PC-3 (cell line): ENCODE results near the gene DNAI4. TPM values are rescaled to one million over a fixed set of nuclear protein-coding genes. Genes with fewer than 3 reads are reported as not detected.
"Not testable (repeated sequence)": the region's sequence is repeated elsewhere in the genome, so short reads cannot be mapped to it uniquely, and the experiment has no call there.

Experiments used
- ATAC-seq: fragments of 200-7000 bp; cut with Tn5 transposase; 2 replicates; pipeline ENCODE4 v1.9.1; 2020; ENCODE audit warnings: mild to moderate bottlenecking, moderate library complexity
- BruUV-seq: library from RNA; stranded (reverse); fragments of 400-500 nt; replicated peaks from 2 replicates; lab custom pipeline; 2021; lab: Mats Ljungman, UMichigan
- CTCF ChIA-PET: fragments of 300-600 bp; sonication (Branson Sonifier 250); formaldehyde crosslinking; loops from one replicate; lab custom pipeline; 2022; ENCODE audit warnings: antibody characterized with exemption; lab: Charles Lee
- POLR2A ChIA-PET: fragments of 300-600 bp; sonication (Branson Sonifier 250); formaldehyde crosslinking; loops from one replicate; lab custom pipeline; 2022; ENCODE audit warnings: antibody characterized with exemption; ENCODE audit not compliant: unreplicated experiment; lab: Charles Lee
- DNase-seq: peaks from one replicate; pipeline ENCODE4 v3.0.0-alpha.2; 2015
- H2AFZ ChIP-seq: fragments of 300-600 bp; sonication (generic); 2 replicates; pipeline ENCODE4 v1.6.0; 2016; ENCODE audit warnings: antibody characterized with exemption, low read length
- H3F3A ChIP-seq: fragments of 300-600 bp; sonication (generic); one replicate; pipeline ENCODE4 v1.6.0; 2017; ENCODE audit warnings: antibody characterized with exemption, low read length, control low read depth, mild to moderate bottlenecking; ENCODE audit not compliant: unreplicated experiment
- H3K27ac ChIP-seq: fragments of 300-600 bp; sonication (generic); 2 replicates; pipeline ENCODE4 v1.5.1; 2016; ENCODE audit warnings: mild to moderate bottlenecking, low read length
- H3K27me3 ChIP-seq: fragments of 300-600 bp; sonication (generic); 2 replicates; pipeline ENCODE4 v1.6.1; 2016; ENCODE audit warnings: low read length, mixed read lengths
- H3K36me3 ChIP-seq: fragments of 300-600 bp; sonication (generic); 2 replicates; pipeline ENCODE4 v1.6.1; 2016; ENCODE audit warnings: low read depth, mixed run types, low read length, mixed read lengths
- H3K4me1 ChIP-seq: fragments of 300-600 bp; sonication (generic); 2 replicates; pipeline ENCODE4 v1.5.1; 2016; ENCODE audit warnings: low read length; ENCODE audit not compliant: insufficient read depth
- H3K4me2 ChIP-seq: fragments of 300-600 bp; sonication (generic); 2 replicates; pipeline ENCODE4 v1.6.0; 2016; ENCODE audit warnings: low read length
- H3K4me3 ChIP-seq: fragments of 300-600 bp; sonication (generic); 2 replicates; pipeline ENCODE4 v1.5.1; 2016; ENCODE audit warnings: mild to moderate bottlenecking, low read length, mixed read lengths
- H3K79me2 ChIP-seq: fragments of 300-600 bp; sonication (generic); 2 replicates; pipeline ENCODE4 v1.6.1; 2017; ENCODE audit warnings: low read length, mixed read lengths
- H3K9ac ChIP-seq: fragments of 300-600 bp; sonication (generic); 2 replicates; pipeline ENCODE4 v1.6.0; 2016; ENCODE audit warnings: mild to moderate bottlenecking, low read length
- H3K9me2 ChIP-seq: fragments of 300-600 bp; sonication (generic); replicated peaks from 2 replicates; pipeline ENCODE4 v1.6.1; 2016; ENCODE audit warnings: mixed run types, low read length, mixed read lengths
- H3K9me3 ChIP-seq: fragments of 300-600 bp; sonication (generic); 2 replicates; pipeline ENCODE4 v1.6.1; 2016; ENCODE audit warnings: low read length, mixed read lengths
- H4K20me1 ChIP-seq: fragments of 300-600 bp; sonication (generic); 2 replicates; pipeline ENCODE4 v1.6.1; 2016; ENCODE audit warnings: low read length, mixed read lengths
- EZH2 ChIP-seq: fragments of 300-600 bp; sonication (generic); IDR thresholded peaks from one replicate; pipeline ENCODE4 v1.6.1; 2017; ENCODE audit warnings: antibody characterized with exemption, mild to moderate bottlenecking, low read length; ENCODE audit not compliant: unreplicated experiment
- EZH2phosphoT487 ChIP-seq: fragments of 300-600 bp; sonication (generic); IDR thresholded peaks from 2 replicates; pipeline ENCODE4 v1.6.1; 2018; ENCODE audit warnings: mild to moderate bottlenecking, antibody characterized with exemption, low read length, borderline replicate concordance
- intact Hi-C: fragments of 100-400 bp; cut with micrococcal nuclease; formaldehyde crosslinking; loops from 2 replicates; pipeline ENCODE4 v1.9.0; 2023
- total RNA-seq: library from RNA; depleted of rRNA; stranded (reverse); fragments of >200 nt; gene quantifications from 2 replicates; pipeline ENCODE4 v1.2.3, GENCODE V29; 2014
- TF ChIP-seq, protein P1 (sequence below): fragments of 300-600 bp; sonication (generic); conservative IDR thresholded peaks from 2 replicates; pipeline ENCODE4 v1.5.1; 2017; ENCODE audit warnings: antibody characterized with exemption, low read depth, mild to moderate bottlenecking, low read length

DNAI4 gene
- total RNA-seq, 1 experiment from 2014 or later, result 1.6 TPM

DNA sequence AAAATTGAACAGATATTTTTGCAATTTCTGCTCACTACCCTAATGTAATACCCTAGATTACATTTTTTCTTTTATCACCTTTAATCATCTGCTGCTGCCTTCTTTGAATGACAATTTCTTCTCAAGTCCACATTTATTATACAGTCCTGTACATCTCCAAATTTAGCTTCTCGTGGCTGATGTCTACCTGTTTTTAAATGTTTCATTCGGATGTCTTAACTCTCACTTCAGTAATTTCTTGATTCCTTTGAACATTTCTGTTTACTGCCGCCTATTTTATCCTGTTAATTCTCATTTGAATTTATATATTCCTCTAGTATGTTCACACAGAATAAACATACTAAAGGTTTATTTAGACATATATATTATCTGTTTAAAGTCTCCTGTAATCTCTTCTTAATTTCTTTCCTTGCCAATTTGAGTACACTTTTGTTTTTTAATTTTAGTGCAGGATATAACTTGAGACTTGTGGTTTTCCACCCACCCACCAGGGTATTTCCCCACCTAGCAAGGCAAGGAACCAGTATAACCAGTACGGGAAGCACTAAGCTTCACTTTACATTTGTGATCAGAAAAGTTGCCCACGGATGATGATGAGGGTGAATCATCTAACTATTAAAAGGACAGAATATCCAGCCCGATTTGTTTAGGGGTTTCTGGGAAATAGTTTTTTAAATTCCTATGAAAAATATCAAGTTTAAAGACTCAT, 136.3 kb downstream of the DNAI4 start:
- no peak for ATAC-seq
- no peak overlapping the region for H3K4me3 ChIP-seq
- POLR2A ChIA-PET, result no interaction called here
- intact Hi-C loops, result no loop called here
- no peaks in the 10 kb centered on the region for H3K9me3 ChIP-seq
- H3K36me3 ChIP-seq, result no peaks in the 10 kb centered on the region
- DNase-seq, result peak; percentile 75
- CTCF ChIA-PET, result no interaction called here
- H3K9ac ChIP-seq, result no peak overlapping the region
- H3K27ac ChIP-seq, result no peak overlapping the region
- H3K4me1 ChIP-seq, result peaks cover 9% of the 10 kb centered on the region
- no peaks in the 10 kb centered on the region for H3F3A ChIP-seq
- H3K79me2 ChIP-seq, result no peaks in the 10 kb centered on the region
- H4K20me1 ChIP-seq, result no peaks in the 10 kb centered on the region
- H3K27me3 ChIP-seq, result no peaks in the 10 kb centered on the region
- no peak overlapping the region for H2AFZ ChIP-seq
- no peaks in the 10 kb centered on the region for H3K9me2 ChIP-seq
- TF ChIP-seq, protein P1, sequence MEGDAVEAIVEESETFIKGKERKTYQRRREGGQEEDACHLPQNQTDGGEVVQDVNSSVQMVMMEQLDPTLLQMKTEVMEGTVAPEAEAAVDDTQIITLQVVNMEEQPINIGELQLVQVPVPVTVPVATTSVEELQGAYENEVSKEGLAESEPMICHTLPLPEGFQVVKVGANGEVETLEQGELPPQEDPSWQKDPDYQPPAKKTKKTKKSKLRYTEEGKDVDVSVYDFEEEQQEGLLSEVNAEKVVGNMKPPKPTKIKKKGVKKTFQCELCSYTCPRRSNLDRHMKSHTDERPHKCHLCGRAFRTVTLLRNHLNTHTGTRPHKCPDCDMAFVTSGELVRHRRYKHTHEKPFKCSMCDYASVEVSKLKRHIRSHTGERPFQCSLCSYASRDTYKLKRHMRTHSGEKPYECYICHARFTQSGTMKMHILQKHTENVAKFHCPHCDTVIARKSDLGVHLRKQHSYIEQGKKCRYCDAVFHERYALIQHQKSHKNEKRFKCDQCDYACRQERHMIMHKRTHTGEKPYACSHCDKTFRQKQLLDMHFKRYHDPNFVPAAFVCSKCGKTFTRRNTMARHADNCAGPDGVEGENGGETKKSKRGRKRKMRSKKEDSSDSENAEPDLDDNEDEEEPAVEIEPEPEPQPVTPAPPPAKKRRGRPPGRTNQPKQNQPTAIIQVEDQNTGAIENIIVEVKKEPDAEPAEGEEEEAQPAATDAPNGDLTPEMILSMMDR, result no peak
- TF ChIP-seq EZH2 (no peak), EZH2phosphoT487 (no peak)
- H3K4me2 ChIP-seq, result peak overlapping the region; percentile 57
- no TSS peak for BruUV-seq

DNA sequence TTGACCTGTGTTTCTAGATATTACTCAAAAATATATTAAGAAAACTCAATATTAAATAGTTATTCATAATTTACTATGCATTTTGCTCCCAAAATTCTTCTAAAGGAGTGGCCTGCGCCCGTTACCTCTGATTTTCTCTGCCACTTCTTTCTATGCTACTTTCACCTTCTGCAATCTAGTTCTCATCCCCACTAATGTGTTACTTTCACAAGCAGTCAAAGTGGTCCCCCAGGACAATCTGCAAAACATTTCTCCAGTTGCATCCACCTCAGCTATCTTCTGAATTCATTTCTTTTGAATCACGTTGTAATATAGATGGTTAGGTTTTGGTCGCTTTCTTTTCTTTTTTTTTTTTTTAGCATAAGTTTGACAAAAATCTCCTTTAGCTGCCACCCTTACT, 137.0 kb downstream of the DNAI4 start:
- DNase-seq, result no peak
- H3K9me2 ChIP-seq, result no peaks in the 10 kb centered on the region
- no peak overlapping the region for H3K4me2 ChIP-seq
- no peaks in the 10 kb centered on the region for H3K9me3 ChIP-seq
- no peak overlapping the region for H3K9ac ChIP-seq
- no peaks in the 10 kb centered on the region for H3K79me2 ChIP-seq
- H2AFZ ChIP-seq, result no peak overlapping the region
- H3F3A ChIP-seq, result no peaks in the 10 kb centered on the region
- peaks cover 9% of the 10 kb centered on the region for H3K4me1 ChIP-seq
- H3K4me3 ChIP-seq, result no peak overlapping the region
- no peaks in the 10 kb centered on the region for H3K36me3 ChIP-seq
- no peaks in the 10 kb centered on the region for H3K27me3 ChIP-seq
- H4K20me1 ChIP-seq, result no peaks in the 10 kb centered on the region
- H3K27ac ChIP-seq, result no peak overlapping the region
- intact Hi-C loops, result no loop called here
- no peak for TF ChIP-seq EZH2
- TF ChIP-seq, protein P1, result no peak
- no peak for TF ChIP-seq EZH2phosphoT487
- BruUV-seq, result no TSS peak
- ChIA-PET POLR2A (no interaction called here), CTCF (no interaction called here)
- ATAC-seq, result no peak

DNA sequence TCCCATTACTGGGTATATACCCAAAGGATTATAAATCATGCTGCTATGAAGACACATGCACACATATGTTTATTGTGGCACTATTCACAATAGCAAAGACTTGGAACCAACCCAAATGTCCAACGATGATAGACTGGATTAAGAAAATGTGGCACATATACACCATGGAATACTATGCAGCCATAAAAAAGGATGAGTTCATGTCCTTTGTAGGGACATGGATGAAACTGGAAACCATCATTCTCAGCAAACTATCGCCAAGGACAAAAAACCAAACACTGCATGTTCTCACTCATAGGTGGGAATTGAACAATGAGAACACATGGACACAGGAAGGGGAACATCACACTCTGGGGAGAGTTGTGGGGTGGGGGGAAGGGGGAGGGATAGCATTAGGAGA, 138.9 kb downstream of the DNAI4 start:
- H3K27me3 ChIP-seq, CTCF ChIA-PET: not testable (repeated sequence)

More for the DNA sequence above, 138.9 kb downstream of the DNAI4 start:
- DNase-seq, intact Hi-C loops, H3K9ac ChIP-seq, H4K20me1 ChIP-seq, H3K9me2 ChIP-seq, H3K4me2 ChIP-seq, H3K27ac ChIP-seq, BruUV-seq, H3F3A ChIP-seq, H3K4me3 ChIP-seq, H3K4me1 ChIP-seq, H3K9me3 ChIP-seq, H3K36me3 ChIP-seq, H2AFZ ChIP-seq, ATAC-seq, H3K79me2 ChIP-seq, POLR2A ChIA-PET: not testable (repeated sequence)
